ENCODE results near the gene DKC1.
"Not testable (repeated sequence)": the region's sequence is repeated elsewhere in the genome, so short reads cannot be mapped to it uniquely, and the experiment has no call there.

Gene DKC1

GRCh38 chrX:154819771-154820341 lies 57.2 kb downstream of the DKC1 start:
- DNase-seq (ENCODE audit: low spot score), result no peak

DNA sequence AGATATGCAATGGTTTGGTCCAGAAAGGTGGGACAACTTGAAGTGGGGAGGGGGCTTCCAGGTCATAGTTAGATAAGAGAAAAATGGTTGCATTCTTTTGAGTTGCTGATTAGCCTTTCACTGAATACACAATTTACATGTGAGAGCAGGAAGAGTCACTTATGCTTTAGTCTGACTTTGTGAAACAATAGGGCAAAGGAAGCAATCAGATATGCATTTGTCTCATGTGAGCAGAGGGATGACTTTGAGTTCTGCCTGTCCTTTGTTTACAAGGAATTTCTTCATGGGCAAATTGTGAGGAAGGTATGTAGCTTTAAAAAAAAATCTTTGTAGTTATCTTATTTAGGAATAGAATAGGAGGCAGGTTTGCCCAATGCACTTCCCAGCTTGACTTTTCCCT lies 58.9 kb downstream of the DKC1 start:
- DNase-seq (ENCODE audit: low spot score), result no peak

GRCh38 chrX:154822029-154822428 lies 59.4 kb downstream of the DKC1 start:
- DNase-seq (ENCODE audit: low spot score), result no peak

GRCh38 chrX:154824638-154825037 lies 62.0 kb downstream of the DKC1 start:
- no peak for DNase-seq (ENCODE audit: low spot score)

GRCh38 chrX:154825586-154825985 lies 62.9 kb downstream of the DKC1 start:
- not testable (repeated sequence) for DNase-seq (ENCODE audit: low spot score)
